DND-41 (cell line): ENCODE measurements around the gene SH3RF3.

ENCODE experiments used
- EZH2 ChIP-seq: IDR thresholded peaks from 3 replicates; pipeline ENCODE4 v1.6.1; 2012; ENCODE audit warnings: borderline replicate concordance, low read depth, mild to moderate bottlenecking, moderate library complexity, low read length, inconsistent platforms; ENCODE audit not compliant: severe bottlenecking
- TF ChIP-seq, protein P1 (sequence below): IDR thresholded peaks from 2 replicates; pipeline ENCODE4 v1.5.1; 2012; ENCODE audit warnings: borderline replicate concordance, low read length, moderate library complexity, mild to moderate bottlenecking; ENCODE audit not compliant: poor library complexity, severe bottlenecking; ENCODE audit errors: extremely low read depth

DNA sequence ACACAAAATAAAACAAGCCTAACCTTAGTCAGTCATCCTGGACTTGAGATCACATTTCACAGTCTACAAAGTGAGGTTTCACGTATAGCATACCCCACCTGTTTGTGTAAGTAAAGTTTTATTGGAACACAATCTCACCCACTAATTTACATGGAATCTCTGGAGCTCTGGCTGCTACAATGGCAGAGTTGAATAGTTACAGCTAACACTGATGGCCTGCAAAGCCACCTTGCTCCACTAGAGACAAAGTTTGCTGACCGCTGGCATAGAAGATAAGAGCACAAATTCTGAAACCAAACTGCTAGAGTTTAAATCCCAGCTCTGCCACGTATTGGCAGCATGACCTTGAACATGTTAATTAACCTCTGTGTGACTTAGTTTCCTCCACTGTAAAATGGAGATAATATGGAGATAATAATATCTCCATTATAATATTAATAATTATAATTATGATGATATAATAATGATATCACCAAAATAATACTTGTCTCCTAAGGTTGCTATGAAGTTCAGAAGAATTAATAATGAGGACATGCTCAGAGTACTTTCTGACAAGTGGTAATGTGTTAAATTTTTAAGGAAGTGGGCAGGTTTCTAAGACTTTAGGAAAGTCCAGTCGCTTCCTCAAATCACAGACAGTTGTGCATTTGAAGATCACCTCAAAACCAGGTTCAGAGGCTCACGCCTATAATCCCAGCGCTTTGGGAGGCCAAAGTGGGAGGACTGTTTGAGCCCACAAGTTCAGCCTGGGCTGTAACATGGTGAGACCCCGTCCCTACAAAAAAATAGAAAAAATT lies 204.6 kb downstream of the SH3RF3 start:
- TF ChIP-seq, protein P1, sequence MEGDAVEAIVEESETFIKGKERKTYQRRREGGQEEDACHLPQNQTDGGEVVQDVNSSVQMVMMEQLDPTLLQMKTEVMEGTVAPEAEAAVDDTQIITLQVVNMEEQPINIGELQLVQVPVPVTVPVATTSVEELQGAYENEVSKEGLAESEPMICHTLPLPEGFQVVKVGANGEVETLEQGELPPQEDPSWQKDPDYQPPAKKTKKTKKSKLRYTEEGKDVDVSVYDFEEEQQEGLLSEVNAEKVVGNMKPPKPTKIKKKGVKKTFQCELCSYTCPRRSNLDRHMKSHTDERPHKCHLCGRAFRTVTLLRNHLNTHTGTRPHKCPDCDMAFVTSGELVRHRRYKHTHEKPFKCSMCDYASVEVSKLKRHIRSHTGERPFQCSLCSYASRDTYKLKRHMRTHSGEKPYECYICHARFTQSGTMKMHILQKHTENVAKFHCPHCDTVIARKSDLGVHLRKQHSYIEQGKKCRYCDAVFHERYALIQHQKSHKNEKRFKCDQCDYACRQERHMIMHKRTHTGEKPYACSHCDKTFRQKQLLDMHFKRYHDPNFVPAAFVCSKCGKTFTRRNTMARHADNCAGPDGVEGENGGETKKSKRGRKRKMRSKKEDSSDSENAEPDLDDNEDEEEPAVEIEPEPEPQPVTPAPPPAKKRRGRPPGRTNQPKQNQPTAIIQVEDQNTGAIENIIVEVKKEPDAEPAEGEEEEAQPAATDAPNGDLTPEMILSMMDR = no peak
- TF ChIP-seq EZH2 = no peak
